Hippocampal formation (tissue), 2 donors: ENCODE measurements around the gene CLEC16A.

Experiments used
- DNase-seq, 2 donors: peaks; one replicate each; lab custom pipeline; 2025; lab: John Stamatoyannopoulos, UW

CLEC16A gene

DNA sequence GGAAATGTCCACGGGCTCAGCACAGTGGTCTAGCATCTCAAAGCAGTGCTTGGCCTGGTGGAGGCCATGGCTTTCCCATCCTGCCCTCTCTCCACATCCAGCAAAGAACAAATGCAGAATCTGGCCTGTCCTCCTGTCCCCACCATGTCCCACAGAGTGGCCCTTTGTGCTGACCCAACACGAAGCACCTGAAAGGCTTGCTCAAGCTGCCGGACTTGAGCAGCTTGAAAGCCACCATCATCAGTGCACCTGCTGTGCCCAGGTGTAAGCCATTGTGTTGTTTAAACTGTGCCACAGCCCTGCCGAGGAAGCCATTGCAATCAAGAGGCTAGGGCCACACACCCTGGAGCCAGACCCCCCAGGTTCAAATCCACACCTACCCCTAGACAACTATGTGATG, 196.1 kb downstream of the CLEC16A start:
- DNase-seq, result no peak

GRCh38 chr16:11140867-11141266, 196.5 kb downstream of the CLEC16A start:
- no peak for DNase-seq

DNA sequence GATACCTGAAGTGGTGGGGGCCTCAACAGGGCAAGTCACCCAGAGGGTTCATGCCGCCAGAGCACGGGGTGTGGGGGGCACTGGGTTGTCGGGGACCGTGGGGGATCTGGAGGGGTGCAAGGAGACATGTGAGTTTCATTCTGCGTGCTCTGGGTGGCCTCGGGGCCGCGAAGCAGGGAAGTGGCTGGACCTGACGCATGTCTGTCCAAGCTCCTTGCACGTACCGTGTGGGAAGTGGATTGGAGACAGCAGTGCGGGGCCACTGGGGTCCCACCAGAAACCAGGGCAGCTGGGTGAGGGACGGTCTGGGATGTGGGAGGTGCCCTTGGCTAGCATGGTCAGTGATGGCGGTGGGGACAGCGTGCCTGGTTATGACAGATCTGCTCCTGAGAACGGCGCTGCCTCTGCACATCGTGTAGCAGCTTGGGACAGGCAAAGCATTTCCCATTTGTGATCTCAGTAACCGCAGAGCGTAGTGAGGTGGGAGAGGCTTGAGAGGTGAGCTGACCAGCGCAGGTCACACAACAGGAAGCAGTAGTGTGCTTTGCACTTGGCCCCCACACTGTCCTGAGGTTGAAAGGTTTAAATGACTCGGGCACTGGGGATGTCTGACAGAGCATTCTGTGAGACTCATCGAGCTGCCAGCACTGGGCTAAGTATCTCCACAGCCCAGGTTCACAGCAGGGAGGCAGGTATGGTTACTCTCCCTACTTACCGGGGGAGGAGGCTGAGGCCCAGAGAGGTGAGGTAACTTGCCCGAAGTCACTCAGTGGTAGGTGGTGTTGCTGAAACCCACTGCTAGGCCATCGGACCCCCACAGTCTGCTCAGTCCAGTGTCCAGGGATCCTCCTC, 197.3 kb downstream of the CLEC16A start:
- no peak for DNase-seq

GRCh38 chr16:11142261-11142630, 197.9 kb downstream of the CLEC16A start:
- DNase-seq, result no peak

DNA sequence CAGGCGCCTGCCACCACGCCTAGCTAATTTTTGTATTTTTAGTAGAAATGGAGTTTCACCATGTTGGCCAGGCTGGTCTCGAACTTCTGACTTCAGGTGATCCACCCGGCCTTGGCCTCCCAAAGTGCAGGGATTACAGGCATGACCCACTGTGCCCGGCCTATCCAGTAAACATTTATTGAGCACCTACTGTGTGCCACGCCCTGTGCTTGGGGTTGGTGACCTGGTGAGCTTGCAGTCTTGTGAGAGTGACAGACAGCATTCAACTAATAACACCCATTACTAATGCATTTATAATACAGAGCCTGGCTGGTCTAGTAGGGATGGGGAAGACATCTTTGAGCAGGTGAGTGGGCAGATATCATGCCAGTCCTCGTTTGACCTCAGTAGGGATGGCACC, 198.6 kb downstream of the CLEC16A start:
- no peak for DNase-seq

DNA sequence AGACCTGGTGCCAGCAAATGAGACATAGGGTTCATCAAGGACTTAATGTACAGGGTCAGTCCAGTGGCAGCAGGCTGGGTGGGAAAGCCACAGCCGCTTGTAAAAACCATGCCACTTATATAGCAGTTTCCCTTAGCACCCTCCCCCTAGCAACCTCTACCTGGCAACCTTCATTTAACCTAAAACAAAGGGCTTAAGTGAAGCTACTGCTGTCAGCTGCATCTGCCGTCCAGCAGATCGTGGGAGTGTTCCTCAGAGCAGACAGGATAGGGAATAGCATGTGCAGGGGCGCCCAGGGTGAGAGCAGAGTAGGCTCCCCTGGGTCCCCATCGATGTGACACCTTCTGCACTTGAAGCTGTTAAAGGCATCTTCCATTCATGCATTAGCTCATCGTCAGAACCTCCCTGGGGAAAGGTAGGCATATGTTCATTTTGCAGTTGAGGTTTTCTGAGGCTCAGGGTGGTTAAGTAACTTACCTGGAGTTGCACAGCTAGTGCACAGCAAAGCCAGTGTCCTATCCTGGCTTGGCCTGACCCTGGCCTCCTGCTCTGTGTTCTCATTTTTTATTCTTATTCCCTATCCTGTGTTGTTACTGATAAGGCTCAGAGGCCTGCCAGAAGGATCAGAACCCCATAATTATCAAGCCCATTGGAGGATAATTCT, 199.1 kb downstream of the CLEC16A start:
- no peak for DNase-seq

DNA sequence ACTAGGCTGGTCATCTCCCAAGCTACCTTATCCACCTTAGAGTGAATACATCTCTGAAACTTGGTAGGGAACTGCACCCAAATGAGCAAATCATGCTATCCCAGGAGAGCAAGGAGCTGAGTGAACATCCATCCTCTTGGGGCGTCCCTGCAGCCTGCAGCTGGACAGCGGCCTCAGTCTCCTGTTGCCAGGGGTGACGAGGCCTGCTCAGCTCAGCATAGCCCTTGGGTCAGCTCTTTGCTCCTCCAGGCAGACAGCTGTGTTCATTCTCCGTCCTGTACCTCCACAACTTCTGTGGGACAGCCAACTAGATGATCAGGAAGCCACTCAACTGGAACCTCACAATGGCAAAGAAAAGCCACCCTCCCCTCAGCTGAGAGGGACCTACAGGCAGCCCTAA, 199.8 kb downstream of the CLEC16A start:
- no peak for DNase-seq

DNA sequence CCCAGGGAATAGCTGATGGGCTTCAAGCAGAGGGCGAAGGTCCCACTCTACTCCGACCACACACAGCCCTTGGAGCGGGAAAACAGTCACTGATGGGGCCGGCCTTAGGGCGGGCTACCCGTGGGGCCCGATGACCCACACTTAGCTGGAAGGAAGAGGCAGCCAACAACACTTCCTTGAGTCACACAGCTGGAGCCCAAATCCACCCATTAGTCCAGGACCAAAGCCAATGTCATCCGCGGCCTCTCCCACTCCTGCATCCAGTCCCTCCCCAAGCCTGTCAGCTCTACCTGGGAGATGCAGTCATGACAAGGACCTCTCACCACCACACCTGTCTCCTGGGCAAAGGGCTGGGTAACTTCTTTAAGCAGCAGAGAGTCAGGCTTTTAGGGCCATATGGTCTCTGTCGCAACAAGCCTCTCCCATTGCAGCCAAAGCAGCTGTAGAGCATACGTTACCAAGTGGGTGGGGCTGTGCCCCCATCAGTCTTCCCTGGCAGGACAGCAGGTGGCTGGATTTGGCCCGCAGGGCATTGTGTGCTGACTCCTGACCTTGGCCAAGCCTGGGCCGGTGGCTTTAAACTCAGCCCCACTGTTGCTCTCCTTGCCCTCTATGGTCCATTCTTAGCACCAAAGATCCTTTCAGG, 200.9 kb downstream of the CLEC16A start:
- no peak for DNase-seq

DNA sequence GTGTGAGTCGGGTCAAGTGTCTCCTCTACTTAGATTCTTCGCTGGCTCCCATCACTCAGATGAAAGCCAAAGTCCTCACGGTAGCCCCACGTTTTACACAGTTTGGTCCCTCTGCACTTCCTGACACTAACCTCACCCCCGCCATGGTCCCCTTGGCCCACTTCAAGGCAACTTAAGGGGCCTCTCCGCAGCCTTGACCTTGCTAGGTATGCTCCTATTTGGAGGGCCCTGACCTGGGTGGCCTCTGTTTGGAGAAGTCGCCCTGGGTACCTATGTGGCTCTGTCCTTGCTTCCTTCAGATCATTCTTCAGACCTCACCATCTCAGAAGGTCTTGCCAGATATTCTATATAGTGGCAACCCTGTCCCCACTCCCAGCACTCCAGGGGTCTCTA, 201.5 kb downstream of the CLEC16A start:
- DNase-seq, result no peak

GRCh38 chr16:11147033-11147753, 202.8 kb downstream of the CLEC16A start:
- no peak for DNase-seq

GRCh38 chr16:11147754-11148444, 203.5 kb downstream of the CLEC16A start:
- DNase-seq, result no peak

DNA sequence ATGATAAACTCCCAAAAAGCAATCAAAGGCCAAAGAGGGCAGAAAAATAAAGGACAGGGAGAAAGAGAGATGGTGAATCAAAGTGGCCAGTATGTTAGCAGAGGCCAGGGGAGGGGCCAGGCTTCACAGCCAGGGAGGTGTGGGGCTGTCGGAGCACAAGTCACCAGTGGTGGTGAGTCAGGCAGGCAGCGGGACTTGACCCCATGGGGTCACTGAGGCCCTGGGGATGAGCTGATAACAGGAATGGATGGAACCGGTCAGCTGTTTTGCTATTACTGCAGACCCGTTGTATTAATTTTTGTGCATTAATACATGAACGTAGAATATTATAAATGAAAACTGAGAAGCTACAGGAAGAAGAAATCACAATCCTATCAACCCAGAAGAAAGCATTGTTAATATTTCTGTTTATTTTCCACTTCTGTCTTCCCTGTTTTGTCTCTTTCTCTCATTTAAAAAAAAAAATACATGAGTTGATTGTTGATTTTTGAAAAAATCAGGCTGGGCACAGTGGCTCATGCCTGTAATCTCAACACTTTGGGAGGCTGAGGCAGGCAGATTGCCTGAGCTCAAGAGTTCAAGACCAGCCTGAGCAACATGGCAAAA, 204.8 kb downstream of the CLEC16A start:
- DNase-seq, result no peak

GRCh38 chr16:11150190-11150589, 205.8 kb downstream of the CLEC16A start:
- DNase-seq, result no peak

DNA sequence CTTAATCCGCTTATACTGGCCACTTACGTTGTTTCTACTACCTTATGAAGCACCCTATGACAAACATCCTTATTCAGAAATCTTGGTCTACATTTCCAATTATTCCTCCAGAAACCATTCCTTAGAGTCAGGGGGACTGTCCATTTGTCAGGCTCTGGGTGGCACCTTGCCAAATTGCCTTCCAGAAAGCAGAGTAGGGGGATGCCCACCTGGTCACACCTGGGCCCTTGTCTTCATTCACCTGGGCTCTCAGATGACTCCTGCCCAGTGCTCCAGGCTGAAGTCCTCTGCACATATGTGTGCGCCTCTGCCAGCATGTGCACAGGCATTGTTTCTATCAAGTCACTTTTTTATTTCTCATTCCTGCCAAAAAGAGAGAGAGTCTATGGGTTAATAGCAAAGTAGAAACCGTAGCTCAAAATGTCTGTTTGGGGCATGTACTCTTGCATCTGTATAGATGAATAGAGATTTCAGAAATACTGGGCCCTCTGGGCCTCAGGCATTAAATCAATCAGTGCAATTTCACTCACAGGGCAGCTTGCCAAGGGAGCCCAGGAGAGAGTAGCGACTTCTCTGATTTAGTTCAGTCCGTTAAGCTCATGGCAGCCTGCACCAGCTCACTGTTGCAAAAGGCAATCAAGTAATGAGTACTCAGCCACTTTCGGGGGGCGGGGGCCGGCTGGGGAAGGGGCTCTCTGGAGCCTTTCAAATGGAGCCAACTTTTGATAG, 207.0 kb downstream of the CLEC16A start:
- no peak for DNase-seq

- peak in 1 of 2 donors; percentile 37 for DNase-seq
Measured at GRCh38 chr16:11151885-11152629, 207.7 kb downstream of the CLEC16A start.

- no peak for DNase-seq
Measured at GRCh38 chr16:11152677-11153331, 208.4 kb downstream of the CLEC16A start.

- DNase-seq, result no peak
Measured at GRCh38 chr16:11155284-11155806, 211.0 kb downstream of the CLEC16A start.

DNA sequence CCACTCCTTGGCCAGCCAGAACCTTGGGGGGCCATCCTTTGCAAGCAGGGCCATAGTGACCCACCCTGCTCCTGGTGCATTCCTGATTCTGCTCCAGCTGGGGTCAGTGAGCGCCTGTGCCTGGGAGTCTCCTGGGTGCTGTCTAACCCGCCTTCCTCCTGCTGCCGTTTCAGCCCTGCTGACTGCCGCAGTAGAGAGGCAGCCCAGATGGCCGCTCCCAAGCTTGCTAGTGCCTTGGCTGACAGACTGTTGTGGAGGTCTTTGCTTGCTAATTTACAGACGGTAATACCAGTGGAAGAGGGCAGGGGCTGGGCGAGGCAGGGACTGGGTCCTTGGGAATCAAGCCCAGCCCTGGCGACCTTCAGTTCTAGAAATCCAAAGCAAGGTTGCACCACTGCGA, 212.0 kb downstream of the CLEC16A start:
- DNase-seq, result no peak

- DNase-seq, result no peak
Measured at GRCh38 chr16:11157143-11157542, 212.8 kb downstream of the CLEC16A start.
